Tibial nerve (tissue), 4 donors: ENCODE measurements around the gene IQGAP2. TPM values are rescaled to one million over a fixed set of nuclear protein-coding genes. Genes with fewer than 3 reads are reported as not detected.

Experiments used
- DNase-seq, 2 donors: peaks; one replicate each; pipeline ENCODE4 v3.0.0-alpha.2; 2019; ENCODE audit warnings: low spot score in 2 of 2
- H3K27ac ChIP-seq, 4 donors: fragments of 200-600 bp; sonication (generic) in 3 of 4; one replicate each; pipeline ENCODE4 v1.5.1; 2017 to 2019; ENCODE audit warnings: mild to moderate bottlenecking in 1 of 4
- H3K27me3 ChIP-seq, 2 donors: fragments of 200-600 bp; sonication (generic) in 1 of 2; one replicate each; pipeline versions ENCODE4 v1.5.1 to v1.6.0; 2017 to 2019
- H3K36me3 ChIP-seq, 3 donors: fragments of 200-600 bp; sonication (generic); one replicate each; pipeline ENCODE4 v1.5.1; 2018 to 2019
- H3K4me1 ChIP-seq, 4 donors: fragments of 200-600 bp; sonication (generic) in 3 of 4; one replicate each; pipeline ENCODE4 v1.5.1; 2017 to 2019
- H3K4me3 ChIP-seq, 4 donors: fragments of 200-600 bp; sonication (generic) in 3 of 4; one replicate each; pipeline ENCODE4 v1.5.1; 2017 to 2019; ENCODE audit warnings: mild to moderate bottlenecking in 1 of 4, moderate library complexity in 1 of 4
- H3K9me3 ChIP-seq, 4 donors: fragments of 200-600 bp; sonication (generic) in 3 of 4; one replicate each; pipeline ENCODE4 v1.5.1; 2017 to 2019
- CTCF ChIP-seq, 5 experiments: fragments of 200-600 bp in 3 of 5; fragments of 450-650 bp in 2 of 5; sonication (generic) in 3 of 5; IDR thresholded peaks; one replicate each; pipeline ENCODE4 v1.5.1; 2016 to 2019; ENCODE audit warnings: antibody characterized with exemption in 5 of 5, mild to moderate bottlenecking in 3 of 5, moderate library complexity in 2 of 5
- EP300 ChIP-seq, 2 donors: sonication (generic); formaldehyde crosslinking; IDR thresholded peaks; one replicate each; pipeline ENCODE4 v1.6.1; 2017; ENCODE audit warnings: antibody characterized with exemption in 2 of 2, mild to moderate bottlenecking in 1 of 2
- POLR2A ChIP-seq, 2 donors: fragments of 450-650 bp; IDR thresholded peaks; one replicate each; pipeline ENCODE4 v1.6.1; 2017; ENCODE audit warnings: antibody characterized with exemption in 2 of 2, mild to moderate bottlenecking in 2 of 2, moderate library complexity in 2 of 2
- WGBS, 2 donors: methylation state at CpG; one replicate each; pipeline ENCODE4 v1.1.5; 2018; 5-methylcytosine and 5-hydroxymethylcytosine counted together
- total RNA-seq, 4 donors: library from RNA; depleted of rRNA; stranded (reverse); fragments of >200 nt; gene quantifications; one replicate each; pipeline ENCODE4 v1.1.0, GENCODE V29; 2016

Gene IQGAP2
- total RNA-seq, 4 donors from 2014 or later = 42.8 to 58.2 (median 52.3) TPM

DNA sequence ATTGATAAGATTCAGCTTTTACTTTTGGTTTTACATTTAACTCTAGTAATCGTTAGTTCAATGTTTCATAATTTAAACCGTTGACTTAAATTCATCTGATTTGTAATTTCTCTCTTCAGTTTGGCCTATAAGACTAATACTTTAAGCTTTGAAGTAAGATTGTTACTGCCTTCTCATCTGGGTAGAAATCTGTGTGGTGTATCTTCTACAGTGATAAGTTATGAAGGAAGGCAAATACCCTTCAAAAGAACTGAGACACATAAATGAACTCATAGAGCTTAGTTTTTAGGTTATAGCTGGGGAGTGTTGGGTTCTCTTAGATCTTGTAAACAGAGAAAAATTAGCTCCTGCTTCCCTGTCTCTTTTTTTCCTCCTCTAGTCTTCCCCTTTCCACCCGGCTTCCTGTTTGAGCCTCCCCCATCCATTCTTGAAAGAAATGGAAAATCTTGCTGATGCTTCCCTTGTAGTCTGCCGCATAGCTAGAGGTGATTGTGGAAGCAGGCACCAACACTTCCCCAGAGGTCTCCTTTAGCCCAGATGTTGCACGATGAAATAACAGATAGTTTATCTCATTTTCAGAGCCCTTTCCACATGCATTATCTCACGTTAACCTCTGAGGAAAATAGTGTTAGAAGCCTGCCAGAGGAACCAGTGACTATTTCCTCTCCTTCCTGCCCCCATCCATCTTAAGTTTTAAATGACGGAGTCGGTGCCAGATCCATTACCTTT, 222.2 kb downstream of the IQGAP2 start:
- no peaks in the 10 kb centered on the region for H3K9me3 ChIP-seq
- H3K4me1 ChIP-seq = peaks cover 0 to 9% (median 0%) of the 10 kb centered on the region in 4 donors
- TF ChIP-seq POLR2A (IDR thresholded peaks at IDR 0.05) (no peak), EP300 (IDR thresholded peaks at IDR 0.05) (no peak)
- H3K4me3 ChIP-seq = no peak overlapping the region
- no peak for DNase-seq
- H3K27ac ChIP-seq = no peak overlapping the region
- H3K27me3 ChIP-seq = no peaks in the 10 kb centered on the region
- peaks cover 0 to 7% (median 0%) of the 10 kb centered on the region in 3 donors for H3K36me3 ChIP-seq
- 57 to 60% methylated on average over 8 of the region's 8 CpGs for WGBS, 2 donors

GRCh38 chr5:76626738-76627137, 223.7 kb downstream of the IQGAP2 start:
- no peak overlapping the region for H3K4me3 ChIP-seq
- TF ChIP-seq CTCF (IDR thresholded peaks at IDR 0.05) = no peak
- no peak for TF ChIP-seq POLR2A (IDR thresholded peaks at IDR 0.05)
- no peak for TF ChIP-seq EP300 (IDR thresholded peaks at IDR 0.05)
- H3K27me3 ChIP-seq = no peaks in the 10 kb centered on the region
- 77 to 86% methylated on average over 6 of the region's 6 CpGs for WGBS, 2 donors
- H3K9me3 ChIP-seq = no peaks in the 10 kb centered on the region
- H3K27ac ChIP-seq = no peak overlapping the region
- H3K36me3 ChIP-seq = peaks cover 0 to 7% (median 0%) of the 10 kb centered on the region in 3 donors
- DNase-seq = no peak
- peaks cover 0 to 9% (median 0%) of the 10 kb centered on the region in 4 donors for H3K4me1 ChIP-seq

GRCh38 chr5:76634661-76635060, 231.6 kb downstream of the IQGAP2 start:
- Histone ChIP-seq H3K4me3 (no peak overlapping the region), H3K9me3 (no peaks in the 10 kb centered on the region), H3K4me1 (peaks cover 0 to 17% (median 5%) of the 10 kb centered on the region in 4 donors), H3K36me3 (no peaks in the 10 kb centered on the region), H3K27me3 (no peaks in the 10 kb centered on the region), H3K27ac (no peak overlapping the region)
- 96 to 97% methylated on average over 4 of the region's 4 CpGs for WGBS, 2 donors
- TF ChIP-seq EP300 (IDR thresholded peaks at IDR 0.05) = no peak
- no peak for TF ChIP-seq POLR2A (IDR thresholded peaks at IDR 0.05)
- TF ChIP-seq CTCF (IDR thresholded peaks at IDR 0.05) = no peak
- DNase-seq = no peak

DNA sequence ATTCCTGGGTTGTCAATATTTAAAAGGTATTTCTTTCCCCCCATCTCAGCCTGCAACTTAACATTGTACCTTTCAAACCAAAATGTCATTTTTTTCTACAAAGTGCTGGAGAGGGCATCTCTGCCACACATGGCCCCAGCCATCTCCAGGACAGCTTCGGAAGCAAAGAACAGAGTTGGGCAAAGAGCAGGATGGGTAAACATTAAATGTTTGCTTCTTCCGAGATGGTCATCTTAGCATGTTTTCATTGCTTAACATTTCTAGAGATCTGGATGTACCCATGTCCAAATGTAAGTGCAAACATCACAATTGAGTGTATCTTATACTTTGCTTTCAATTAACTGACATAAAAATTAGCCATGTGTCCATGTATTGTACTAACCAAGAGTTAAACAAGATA, 234.4 kb downstream of the IQGAP2 start:
- H3K36me3 ChIP-seq = peaks cover 0 to 3% (median 0%) of the 10 kb centered on the region in 3 donors
- peaks cover 0 to 17% (median 5%) of the 10 kb centered on the region in 4 donors for H3K4me1 ChIP-seq
- H3K27me3 ChIP-seq = no peaks in the 10 kb centered on the region
- no peak for TF ChIP-seq CTCF (IDR thresholded peaks at IDR 0.05)
- TF ChIP-seq EP300 (IDR thresholded peaks at IDR 0.05) = no peak
- no peak for TF ChIP-seq POLR2A (IDR thresholded peaks at IDR 0.05)
- 87 to 90% methylated on average over 2 of the region's 2 CpGs for WGBS, 2 donors
- no peak overlapping the region for H3K4me3 ChIP-seq
- no peaks in the 10 kb centered on the region for H3K9me3 ChIP-seq
- no peak overlapping the region for H3K27ac ChIP-seq
- DNase-seq = no peak

DNA sequence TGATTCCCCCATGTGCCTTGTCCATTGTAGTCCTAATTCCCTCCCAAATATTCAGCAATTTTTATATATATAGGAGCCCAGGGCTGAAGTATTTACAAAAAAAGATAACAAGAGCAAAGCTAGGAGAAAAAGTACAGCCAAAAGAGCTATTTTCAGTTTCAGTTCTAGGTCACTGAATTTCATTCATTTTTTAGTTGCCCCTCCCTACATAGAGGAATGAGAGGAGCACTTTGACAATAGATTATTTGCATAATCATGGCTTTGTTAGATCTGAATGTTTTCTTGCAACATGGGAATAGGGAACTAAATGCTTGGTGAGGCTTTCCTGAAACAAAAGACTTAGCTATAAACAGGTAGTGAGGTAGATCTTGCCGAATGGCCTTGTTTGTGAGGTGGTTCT, 235.4 kb downstream of the IQGAP2 start:
- Histone ChIP-seq H3K4me1 (peaks cover 0 to 17% (median 5%) of the 10 kb centered on the region in 4 donors), H3K36me3 (peaks cover 0 to 5% (median 0%) of the 10 kb centered on the region in 3 donors), H3K4me3 (no peak overlapping the region), H3K9me3 (no peaks in the 10 kb centered on the region), H3K27ac (peak overlapping the region in 2 of 4 donors; percentile 14 to 18), H3K27me3 (no peaks in the 10 kb centered on the region)
- WGBS, 2 donors = 49 to 57% methylated on average over 1 of the region's 1 CpG
- no peak for DNase-seq
- TF ChIP-seq POLR2A (IDR thresholded peaks at IDR 0.05) = no peak
- TF ChIP-seq CTCF (IDR thresholded peaks at IDR 0.05) = no peak
- no peak for TF ChIP-seq EP300 (IDR thresholded peaks at IDR 0.05)
